Body of pancreas (tissue), 4 donors: ENCODE measurements around the gene FAM193A.

Experiments used
- POLR2A ChIP-seq, 3 donors: fragments of 450-650 bp; IDR thresholded peaks; one replicate each; pipeline ENCODE4 v1.6.1; 2016; ENCODE audit warnings: antibody characterized with exemption in 3 of 3, mild to moderate bottlenecking in 2 of 3
- TF ChIP-seq, protein P1 (sequence below), 7 experiments: fragments of 450-650 bp in 4 of 7; fragments of 200-600 bp in 3 of 7; sonication (generic) in 3 of 7; IDR thresholded peaks; one replicate each; pipeline ENCODE4 v1.5.1; 2016 to 2019; ENCODE audit warnings: antibody characterized with exemption in 7 of 7

- no peak for TF ChIP-seq POLR2A (IDR thresholded peaks at IDR 0.05)
- TF ChIP-seq, protein P1, sequence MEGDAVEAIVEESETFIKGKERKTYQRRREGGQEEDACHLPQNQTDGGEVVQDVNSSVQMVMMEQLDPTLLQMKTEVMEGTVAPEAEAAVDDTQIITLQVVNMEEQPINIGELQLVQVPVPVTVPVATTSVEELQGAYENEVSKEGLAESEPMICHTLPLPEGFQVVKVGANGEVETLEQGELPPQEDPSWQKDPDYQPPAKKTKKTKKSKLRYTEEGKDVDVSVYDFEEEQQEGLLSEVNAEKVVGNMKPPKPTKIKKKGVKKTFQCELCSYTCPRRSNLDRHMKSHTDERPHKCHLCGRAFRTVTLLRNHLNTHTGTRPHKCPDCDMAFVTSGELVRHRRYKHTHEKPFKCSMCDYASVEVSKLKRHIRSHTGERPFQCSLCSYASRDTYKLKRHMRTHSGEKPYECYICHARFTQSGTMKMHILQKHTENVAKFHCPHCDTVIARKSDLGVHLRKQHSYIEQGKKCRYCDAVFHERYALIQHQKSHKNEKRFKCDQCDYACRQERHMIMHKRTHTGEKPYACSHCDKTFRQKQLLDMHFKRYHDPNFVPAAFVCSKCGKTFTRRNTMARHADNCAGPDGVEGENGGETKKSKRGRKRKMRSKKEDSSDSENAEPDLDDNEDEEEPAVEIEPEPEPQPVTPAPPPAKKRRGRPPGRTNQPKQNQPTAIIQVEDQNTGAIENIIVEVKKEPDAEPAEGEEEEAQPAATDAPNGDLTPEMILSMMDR (IDR thresholded peaks at IDR 0.05): no peak
Observed at GRCh38 chr4:2662598-2662997, 126.2 kb downstream of the FAM193A start.
